Upper lobe of right lung (tissue), 1 donor: Measurements from ENCODE around the gene CD34. TPM values are rescaled to one million over a fixed set of nuclear protein-coding genes. Genes with fewer than 3 reads are reported as not detected.
A peak's percentile ranks its signal among the peaks of the same experiment; 100 is the strongest.

ENCODE experiments used
- ATAC-seq: fragments of 200-7000 bp; cut with Tn5 transposase; one replicate; pipeline ENCODE4 v1.9.1; 2020; ENCODE audit warnings: mild to moderate bottlenecking, moderate library complexity
- DNase-seq: peaks from one replicate; pipeline ENCODE4 v3.0.0-alpha.2; 2020
- H3K27ac ChIP-seq: fragments of 200-600 bp; one replicate; pipeline ENCODE4 v1.8.0; 2022
- H3K27me3 ChIP-seq: fragments of 200-600 bp; one replicate; pipeline ENCODE4 v1.8.0; 2022; ENCODE audit warnings: mild to moderate bottlenecking
- H3K36me3 ChIP-seq: fragments of 200-600 bp; one replicate; pipeline ENCODE4 v1.8.0; 2022
- H3K4me1 ChIP-seq: fragments of 200-600 bp; one replicate; pipeline ENCODE4 v1.8.0; 2022
- H3K4me3 ChIP-seq: fragments of 200-600 bp; one replicate; pipeline ENCODE4 v1.8.0; 2022; ENCODE audit warnings: mild to moderate bottlenecking
- H3K9me3 ChIP-seq: fragments of 200-600 bp; one replicate; pipeline ENCODE4 v1.8.0; 2022
- CTCF ChIP-seq: fragments of 200-600 bp; IDR thresholded peaks from one replicate; pipeline ENCODE4 v1.8.0; 2022; ENCODE audit warnings: antibody characterized with exemption
- intact Hi-C: fragments of 100-400 bp; cut with DNase I; formaldehyde crosslinking; loops from one replicate; pipeline ENCODE4 v1.11.0; 2022
- total RNA-seq: library from RNA; stranded (reverse); fragmentation: NEBNext Ultra II Directional; extraction: Animal tissue kit (Norgen Biotek cat#: 25700); gene quantifications from one replicate; pipeline ENCODE4 v1.2.1, GENCODE V29; 2021
- donor health status: DM: no; HTN: yes; CAD: no; lungs with severe emphysema.

The CD34 gene
- total RNA-seq, 1 donor from 2014 or later = 50.7 TPM

- Histone ChIP-seq H3K4me3 (no peak overlapping the region), H3K27me3 (no peaks in the 10 kb centered on the region), H3K9me3 (no peaks in the 10 kb centered on the region), H3K36me3 (peaks cover 9% of the 10 kb centered on the region), H3K4me1 (peaks cover 43% of the 10 kb centered on the region), H3K27ac (peak overlapping the region; percentile 47)
- no peak for TF ChIP-seq CTCF
- intact Hi-C loops = no loop called here
- ATAC-seq = peak; percentile 58
- DNase-seq = no peak
Measured at GRCh38 chr1:207838156-207839082, 72.5 kb downstream of the CD34 start.

GRCh38 chr1:207837673-207838072 is 73.3 kb downstream of the CD34 start:
- H3K36me3 ChIP-seq = peaks cover 9% of the 10 kb centered on the region
- TF ChIP-seq CTCF = no peak
- no peak overlapping the region for H3K4me3 ChIP-seq
- DNase-seq = no peak
- ATAC-seq = no peak
- H3K9me3 ChIP-seq = no peaks in the 10 kb centered on the region
- H3K27ac ChIP-seq = no peak overlapping the region
- H3K27me3 ChIP-seq = no peaks in the 10 kb centered on the region
- intact Hi-C loops = no loop called here
- H3K4me1 ChIP-seq = peaks cover 50% of the 10 kb centered on the region

- Histone ChIP-seq H3K4me1 (peaks cover 52% of the 10 kb centered on the region), H3K9me3 (no peaks in the 10 kb centered on the region), H3K36me3 (peaks cover 9% of the 10 kb centered on the region), H3K27me3 (no peaks in the 10 kb centered on the region), H3K27ac (no peak overlapping the region), H3K4me3 (no peak overlapping the region)
- ATAC-seq (no peak), DNase-seq (no peak)
- intact Hi-C loops = no loop called here
- TF ChIP-seq CTCF = no peak
Measured at GRCh38 chr1:207836591-207837347, 74.2 kb downstream of the CD34 start.

- Histone ChIP-seq H3K27me3 (no peaks in the 10 kb centered on the region), H3K9me3 (no peaks in the 10 kb centered on the region), H3K36me3 (peaks cover 9% of the 10 kb centered on the region), H3K4me1 (peaks cover 57% of the 10 kb centered on the region), H3K27ac (no peak overlapping the region), H3K4me3 (no peak overlapping the region)
- intact Hi-C loops = no loop called here
- no peak for TF ChIP-seq CTCF
- no peak for ATAC-seq
- no peak for DNase-seq
Measured at GRCh38 chr1:207835958-207836357, 75.0 kb downstream of the CD34 start.

- no peak for DNase-seq
- TF ChIP-seq CTCF = no peak
- no peak for ATAC-seq
- intact Hi-C loops = loop anchor here (5.0 kb wide), 1 partner anchor 33 kb away; no protein-coding TSS in a partner anchor
- Histone ChIP-seq H3K36me3 (peaks cover 5% of the 10 kb centered on the region), H3K9me3 (no peaks in the 10 kb centered on the region), H3K4me3 (no peak overlapping the region), H3K27ac (no peak overlapping the region), H3K4me1 (peaks cover 63% of the 10 kb centered on the region), H3K27me3 (no peaks in the 10 kb centered on the region)
Measured at GRCh38 chr1:207833956-207834660, 76.8 kb downstream of the CD34 start.
